Measurements from ENCODE around the gene RNASE13. TPM values are rescaled to one million over a fixed set of nuclear protein-coding genes. Genes with fewer than 3 reads are reported as not detected.

The RNASE13 gene
- polyA plus RNA-seq, 1 of the 3 experiments (the other 2 are of a cell fraction): not detected

DNA sequence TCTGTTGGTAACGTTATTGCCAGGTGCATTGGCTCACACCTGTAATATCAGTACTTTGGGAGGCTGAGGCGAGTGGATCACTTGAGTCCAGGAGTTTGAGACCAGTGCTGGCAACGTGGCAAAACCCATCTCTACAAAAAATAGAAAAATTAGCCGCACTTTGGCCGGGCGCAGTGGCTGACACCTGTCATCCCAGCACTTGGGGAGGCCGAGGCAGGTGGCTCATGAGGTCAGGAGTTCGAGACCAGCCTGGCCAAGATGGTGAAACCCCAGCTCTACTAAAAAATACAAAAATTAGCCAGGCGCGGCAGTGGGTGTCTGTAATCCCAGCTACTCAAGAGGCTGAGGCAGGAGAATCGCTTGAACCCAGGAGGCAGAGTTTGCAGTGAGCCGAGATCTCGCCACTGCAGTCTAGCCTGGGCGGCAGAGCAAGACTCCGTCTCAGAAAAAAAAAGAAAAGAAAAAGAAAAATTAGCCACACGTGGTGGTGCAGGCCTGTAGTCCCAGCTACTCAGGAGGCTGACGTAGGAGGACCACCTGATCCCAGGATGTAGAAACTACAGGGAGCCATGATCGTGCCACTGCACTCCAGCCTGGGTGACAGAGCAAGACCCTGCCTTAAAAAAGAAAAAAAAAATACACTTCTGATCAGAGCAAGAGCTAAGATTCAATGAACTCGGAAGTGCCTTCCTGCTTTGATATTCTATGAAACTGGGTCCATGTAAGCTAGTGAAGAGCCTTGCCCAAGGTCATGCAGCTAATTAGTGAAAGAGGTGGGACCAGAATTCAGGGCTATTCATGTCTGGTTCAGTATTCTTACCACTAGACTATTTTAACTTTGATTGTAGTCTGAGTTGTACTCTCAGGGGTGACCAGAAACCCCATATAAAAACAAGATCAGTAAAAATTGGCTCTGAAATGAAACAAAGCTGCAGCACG is 18.8 kb upstream of the RNASE13 start (continued):
- TF ChIP-seq, protein P1, sequence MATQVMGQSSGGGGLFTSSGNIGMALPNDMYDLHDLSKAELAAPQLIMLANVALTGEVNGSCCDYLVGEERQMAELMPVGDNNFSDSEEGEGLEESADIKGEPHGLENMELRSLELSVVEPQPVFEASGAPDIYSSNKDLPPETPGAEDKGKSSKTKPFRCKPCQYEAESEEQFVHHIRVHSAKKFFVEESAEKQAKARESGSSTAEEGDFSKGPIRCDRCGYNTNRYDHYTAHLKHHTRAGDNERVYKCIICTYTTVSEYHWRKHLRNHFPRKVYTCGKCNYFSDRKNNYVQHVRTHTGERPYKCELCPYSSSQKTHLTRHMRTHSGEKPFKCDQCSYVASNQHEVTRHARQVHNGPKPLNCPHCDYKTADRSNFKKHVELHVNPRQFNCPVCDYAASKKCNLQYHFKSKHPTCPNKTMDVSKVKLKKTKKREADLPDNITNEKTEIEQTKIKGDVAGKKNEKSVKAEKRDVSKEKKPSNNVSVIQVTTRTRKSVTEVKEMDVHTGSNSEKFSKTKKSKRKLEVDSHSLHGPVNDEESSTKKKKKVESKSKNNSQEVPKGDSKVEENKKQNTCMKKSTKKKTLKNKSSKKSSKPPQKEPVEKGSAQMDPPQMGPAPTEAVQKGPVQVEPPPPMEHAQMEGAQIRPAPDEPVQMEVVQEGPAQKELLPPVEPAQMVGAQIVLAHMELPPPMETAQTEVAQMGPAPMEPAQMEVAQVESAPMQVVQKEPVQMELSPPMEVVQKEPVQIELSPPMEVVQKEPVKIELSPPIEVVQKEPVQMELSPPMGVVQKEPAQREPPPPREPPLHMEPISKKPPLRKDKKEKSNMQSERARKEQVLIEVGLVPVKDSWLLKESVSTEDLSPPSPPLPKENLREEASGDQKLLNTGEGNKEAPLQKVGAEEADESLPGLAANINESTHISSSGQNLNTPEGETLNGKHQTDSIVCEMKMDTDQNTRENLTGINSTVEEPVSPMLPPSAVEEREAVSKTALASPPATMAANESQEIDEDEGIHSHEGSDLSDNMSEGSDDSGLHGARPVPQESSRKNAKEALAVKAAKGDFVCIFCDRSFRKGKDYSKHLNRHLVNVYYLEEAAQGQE (IDR thresholded peaks at IDR 0.05; ENCODE audit: low read depth, low read length): no peak
- TF ChIP-seq ELF1 (IDR thresholded peaks at IDR 0.05) (no peak), TCF12 (IDR thresholded peaks at IDR 0.05) (no peak)

DNA sequence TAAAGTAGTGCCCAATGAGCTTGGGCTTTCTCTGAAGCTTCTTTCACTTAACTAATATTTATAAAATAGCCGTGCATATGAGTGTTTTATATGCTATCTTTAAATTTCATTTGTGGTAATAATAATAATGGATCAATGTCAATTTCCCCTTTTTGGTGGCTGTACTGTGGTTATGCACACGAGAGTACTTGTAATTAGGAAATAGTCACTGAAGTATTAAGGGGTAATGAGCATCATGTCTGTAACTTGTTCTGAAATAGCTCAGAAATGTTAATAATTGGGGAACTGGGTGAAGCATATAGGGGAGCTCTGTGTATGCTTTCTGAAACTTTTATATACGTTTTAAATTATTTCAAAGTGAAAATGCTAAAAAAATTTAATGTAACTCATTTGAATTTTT is 16.0 kb upstream of the RNASE13 start:
- Histone ChIP-seq H3K9ac (no peak overlapping the region), H3K79me2 (ENCODE audit: insufficient read depth) (no peaks in the 10 kb centered on the region), H3K36me3 (replicated peaks in 1 of 2; ENCODE audit: control insufficient read depth in 1 of 2, insufficient read depth in 2 of 2, low read length in 1 of 2) (no peaks in the 10 kb centered on the region), H4K20me1 (ENCODE audit: insufficient read depth) (no peaks in the 10 kb centered on the region), H3K4me3 (ENCODE audit: low read depth in 2 of 2, low read length in 1 of 2) (no peak overlapping the region), H3K27ac (ENCODE audit: low read depth in 2 of 2, low read length in 1 of 2) (no peak overlapping the region), H3K9me2 (no peaks in the 10 kb centered on the region), H3K4me2 (no peak overlapping the region), H3K9me3 (no peaks in the 10 kb centered on the region), H3K4me1 (ENCODE audit: control insufficient read depth in 1 of 2, insufficient read depth in 2 of 2, low read depth in 1 of 2, low read length in 1 of 2) (no peaks in the 10 kb centered on the region), H2AFZ (ENCODE audit: low read depth) (no peak overlapping the region), H3K27me3 (ENCODE audit: insufficient read depth) (no peaks in the 10 kb centered on the region), H3F3A (replicated peaks; ENCODE audit: insufficient read depth) (peaks cover 9% of the 10 kb centered on the region)
- ChIA-PET POLR2A (no interaction called here), CTCF (interaction anchor here (0.7 to 2.9 kb wide), 4 partner anchors 10 to 79 kb away, joined by 3 to 13 read pairs (median 10); no protein-coding TSS in a partner anchor)
- no peak for DNase-seq
- no peak for TF ChIP-seq FOSL2 (IDR thresholded peaks at IDR 0.05; ENCODE audit: borderline replicate concordance, low read depth)
- TF ChIP-seq, protein P2, sequence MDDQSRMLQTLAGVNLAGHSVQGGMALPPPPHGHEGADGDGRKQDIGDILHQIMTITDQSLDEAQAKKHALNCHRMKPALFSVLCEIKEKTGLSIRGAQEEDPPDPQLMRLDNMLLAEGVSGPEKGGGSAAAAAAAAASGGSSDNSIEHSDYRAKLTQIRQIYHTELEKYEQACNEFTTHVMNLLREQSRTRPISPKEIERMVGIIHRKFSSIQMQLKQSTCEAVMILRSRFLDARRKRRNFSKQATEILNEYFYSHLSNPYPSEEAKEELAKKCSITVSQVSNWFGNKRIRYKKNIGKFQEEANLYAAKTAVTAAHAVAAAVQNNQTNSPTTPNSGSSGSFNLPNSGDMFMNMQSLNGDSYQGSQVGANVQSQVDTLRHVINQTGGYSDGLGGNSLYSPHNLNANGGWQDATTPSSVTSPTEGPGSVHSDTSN (IDR thresholded peaks at IDR 0.05): no peak
- no peak for TF ChIP-seq YY1 (IDR thresholded peaks at IDR 0.05; ENCODE audit: low read depth)
- 56% methylated on average over 3 of the region's 3 CpGs for WGBS (ENCODE audit: low lambda C conversion rate)

DNA sequence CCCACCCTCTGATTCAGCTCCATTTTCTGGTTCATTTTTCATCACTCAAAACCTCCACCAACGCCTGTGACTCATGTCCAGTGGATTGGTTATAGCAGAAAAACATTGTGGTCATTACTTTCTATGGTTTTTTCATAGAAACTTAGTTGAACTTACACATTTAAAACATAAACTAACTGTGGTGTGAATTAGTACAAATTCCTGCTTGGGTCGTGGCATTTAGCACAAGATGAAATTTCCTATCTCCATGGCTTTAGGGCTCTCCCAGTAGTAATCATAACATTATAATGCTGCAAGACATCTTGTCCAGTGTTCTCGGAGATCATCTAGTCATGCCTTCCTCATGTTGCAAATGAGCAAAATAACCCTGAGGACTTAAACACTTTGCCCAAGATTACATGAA is 14.7 kb upstream of the RNASE13 start:
- 57% methylated on average over 3 of the region's 3 CpGs for WGBS (ENCODE audit: low lambda C conversion rate)
- POLR2A ChIA-PET: no interaction called here

More for the DNA sequence above, 14.7 kb upstream of the RNASE13 start:
- Histone ChIP-seq H3K9ac (no peak overlapping the region), H3K79me2 (ENCODE audit: insufficient read depth) (no peaks in the 10 kb centered on the region), H3K9me3 (no peaks in the 10 kb centered on the region), H3K36me3 (replicated peaks in 1 of 2; ENCODE audit: control insufficient read depth in 1 of 2, insufficient read depth in 2 of 2, low read length in 1 of 2) (no peaks in the 10 kb centered on the region), H3F3A (replicated peaks; ENCODE audit: insufficient read depth) (peaks cover 9% of the 10 kb centered on the region), H3K9me2 (no peaks in the 10 kb centered on the region), H2AFZ (ENCODE audit: low read depth) (no peak overlapping the region; the same call in 1 of the 2 replicates), H3K27me3 (ENCODE audit: insufficient read depth) (no peaks in the 10 kb centered on the region), H3K4me1 (ENCODE audit: control insufficient read depth in 1 of 2, insufficient read depth in 2 of 2, low read depth in 1 of 2, low read length in 1 of 2) (peaks cover 0 to 4% of the 10 kb centered on the region in 2 experiments; a peak in 1 of 4 replicates), H3K27ac (ENCODE audit: low read depth in 2 of 2, low read length in 1 of 2) (no peak overlapping the region), H4K20me1 (ENCODE audit: insufficient read depth) (no peaks in the 10 kb centered on the region), H3K4me3 (ENCODE audit: low read depth in 2 of 2, low read length in 1 of 2) (no peak overlapping the region), H3K4me2 (no peak overlapping the region)
- no peak for TF ChIP-seq FOSL2 (IDR thresholded peaks at IDR 0.05; ENCODE audit: borderline replicate concordance, low read depth)
- TF ChIP-seq NRF1 (IDR thresholded peaks at IDR 0.05; ENCODE audit: low read depth, low read length): no peak
- TF ChIP-seq POLR2AphosphoS5 (IDR thresholded peaks at IDR 0.05; ENCODE audit: low read depth, low read length): no peak
- TF ChIP-seq TAF1 (IDR thresholded peaks at IDR 0.05; ENCODE audit: borderline replicate concordance, low read depth, low read length): no peak
- TF ChIP-seq NFIC (IDR thresholded peaks at IDR 0.05; ENCODE audit: borderline replicate concordance): no peak
- TF ChIP-seq YY1 (IDR thresholded peaks at IDR 0.05; ENCODE audit: low read depth): no peak
- TF ChIP-seq, protein P2 (IDR thresholded peaks at IDR 0.05): no peak
- no peak for TF ChIP-seq FOXM1 (IDR thresholded peaks at IDR 0.05; ENCODE audit: low read depth)
- TF ChIP-seq RFX5 (IDR thresholded peaks at IDR 0.05; ENCODE audit: low read length): no peak
- no peak for TF ChIP-seq RAD21 (IDR thresholded peaks at IDR 0.05; ENCODE audit: low read length)
- no peak for TF ChIP-seq CHD2 (IDR thresholded peaks at IDR 0.05; ENCODE audit: low read length, partially characterized antibody)
- no peak for TF ChIP-seq JUND (IDR thresholded peaks at IDR 0.05)
- TF ChIP-seq, protein P3, sequence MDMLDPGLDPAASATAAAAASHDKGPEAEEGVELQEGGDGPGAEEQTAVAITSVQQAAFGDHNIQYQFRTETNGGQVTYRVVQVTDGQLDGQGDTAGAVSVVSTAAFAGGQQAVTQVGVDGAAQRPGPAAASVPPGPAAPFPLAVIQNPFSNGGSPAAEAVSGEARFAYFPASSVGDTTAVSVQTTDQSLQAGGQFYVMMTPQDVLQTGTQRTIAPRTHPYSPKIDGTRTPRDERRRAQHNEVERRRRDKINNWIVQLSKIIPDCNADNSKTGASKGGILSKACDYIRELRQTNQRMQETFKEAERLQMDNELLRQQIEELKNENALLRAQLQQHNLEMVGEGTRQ (IDR thresholded peaks at IDR 0.05; ENCODE audit: borderline replicate concordance, low read depth, low read length): no peak
- CTCF ChIA-PET: interaction anchor here (1.6 to 3.0 kb wide), 4 partner anchors 9 to 34 kb away, joined by 7 to 14 read pairs (median 10); no protein-coding TSS in a partner anchor
- DNase-seq: no peak
